ENCODE measurements around the gene COL6A1.

The COL6A1 gene

DNA sequence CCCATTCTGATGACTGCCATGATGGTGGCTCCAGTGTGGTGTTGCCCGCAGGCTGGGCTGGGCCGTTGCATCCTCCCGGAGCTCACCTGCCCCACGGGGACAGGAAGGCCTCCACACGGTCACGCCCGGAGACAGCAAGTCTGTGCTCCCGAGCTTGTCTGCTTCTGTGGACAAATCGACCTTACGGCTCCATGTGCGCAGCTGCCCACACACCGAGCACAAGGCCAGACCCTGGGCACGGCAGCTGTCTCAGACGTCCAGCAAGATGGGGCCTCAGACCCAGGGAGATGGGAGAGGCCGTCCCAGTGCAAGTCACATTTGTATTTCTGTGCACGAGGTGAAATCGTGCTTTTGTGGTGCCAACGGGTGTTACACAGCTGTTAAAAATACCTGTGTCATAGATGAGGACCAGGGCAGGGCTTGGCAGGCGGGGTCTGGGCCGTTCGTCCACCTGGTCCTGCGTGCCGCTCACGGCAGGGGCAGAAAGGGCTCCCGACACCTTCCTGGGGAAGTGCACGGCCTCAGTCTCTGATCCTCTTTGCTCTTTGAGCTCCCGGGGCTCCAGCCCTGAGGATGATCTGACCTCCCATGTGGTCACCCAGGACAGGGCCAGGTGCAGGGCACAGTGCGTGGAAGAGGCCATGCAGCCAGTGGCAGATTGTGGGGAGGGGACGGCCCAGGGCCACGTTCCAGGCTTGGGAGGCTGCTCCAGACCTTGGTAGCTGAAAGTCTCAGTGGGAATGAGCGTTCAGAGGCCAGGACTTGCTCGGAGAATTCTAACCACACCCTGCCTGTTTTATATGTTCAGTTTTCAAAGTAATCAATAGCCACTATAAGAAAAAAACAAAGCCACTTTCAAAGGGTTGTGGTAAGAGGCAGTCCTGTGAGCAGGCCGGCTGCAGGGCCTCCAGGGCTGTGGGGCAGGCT lies 13.5 kb downstream of the COL6A1 start:
- Histone ChIP-seq H3K9ac (ENCODE audit: low read depth, low read length) (no peak overlapping the region), H3K36me3 (ENCODE audit: insufficient read depth, low read length) (peaks cover 94% of the 10 kb centered on the region), H3K4me1 (ENCODE audit: control insufficient read depth, insufficient read depth, low read length) (no peaks in the 10 kb centered on the region)

DNA sequence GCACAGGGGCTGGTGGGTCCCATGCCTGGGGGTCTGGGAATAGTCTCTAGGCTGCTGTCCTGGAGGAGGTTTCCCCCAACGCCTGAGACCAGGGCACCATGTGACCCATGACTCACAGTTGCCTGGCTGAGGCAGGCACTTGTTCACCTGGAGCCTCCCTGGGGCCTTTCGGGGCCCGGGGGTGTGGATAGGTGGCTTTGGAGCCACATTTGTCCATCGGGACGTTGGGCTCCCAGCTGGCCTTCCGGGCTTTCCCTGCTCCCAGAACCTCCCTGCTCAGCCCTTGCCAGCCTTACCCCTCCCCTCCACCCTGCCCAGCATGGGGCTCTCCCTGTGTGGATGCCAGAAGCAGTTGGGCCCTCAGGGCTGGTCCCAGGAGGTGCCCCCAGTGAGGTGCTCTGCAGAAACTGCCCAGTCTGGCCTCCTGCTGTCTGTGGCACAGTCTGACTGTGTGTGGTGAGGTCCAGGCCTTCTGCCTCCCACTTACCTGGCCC lies 14.2 kb downstream of the COL6A1 start:
- no peak overlapping the region for H3K4me3 ChIP-seq (ENCODE audit: low read length)

More for the DNA sequence above, 13.5 kb downstream of the COL6A1 start:
- Histone ChIP-seq H3K4me3 (ENCODE audit: low read length) (no peak overlapping the region), H3K27me3 (ENCODE audit: control insufficient read depth, insufficient read depth, low read length) (no peaks in the 10 kb centered on the region), H3K9me3 (replicated peaks; ENCODE audit: low read length) (no peaks in the 10 kb centered on the region), H3K4me2 (ENCODE audit: low read length) (no peak overlapping the region)

DNA sequence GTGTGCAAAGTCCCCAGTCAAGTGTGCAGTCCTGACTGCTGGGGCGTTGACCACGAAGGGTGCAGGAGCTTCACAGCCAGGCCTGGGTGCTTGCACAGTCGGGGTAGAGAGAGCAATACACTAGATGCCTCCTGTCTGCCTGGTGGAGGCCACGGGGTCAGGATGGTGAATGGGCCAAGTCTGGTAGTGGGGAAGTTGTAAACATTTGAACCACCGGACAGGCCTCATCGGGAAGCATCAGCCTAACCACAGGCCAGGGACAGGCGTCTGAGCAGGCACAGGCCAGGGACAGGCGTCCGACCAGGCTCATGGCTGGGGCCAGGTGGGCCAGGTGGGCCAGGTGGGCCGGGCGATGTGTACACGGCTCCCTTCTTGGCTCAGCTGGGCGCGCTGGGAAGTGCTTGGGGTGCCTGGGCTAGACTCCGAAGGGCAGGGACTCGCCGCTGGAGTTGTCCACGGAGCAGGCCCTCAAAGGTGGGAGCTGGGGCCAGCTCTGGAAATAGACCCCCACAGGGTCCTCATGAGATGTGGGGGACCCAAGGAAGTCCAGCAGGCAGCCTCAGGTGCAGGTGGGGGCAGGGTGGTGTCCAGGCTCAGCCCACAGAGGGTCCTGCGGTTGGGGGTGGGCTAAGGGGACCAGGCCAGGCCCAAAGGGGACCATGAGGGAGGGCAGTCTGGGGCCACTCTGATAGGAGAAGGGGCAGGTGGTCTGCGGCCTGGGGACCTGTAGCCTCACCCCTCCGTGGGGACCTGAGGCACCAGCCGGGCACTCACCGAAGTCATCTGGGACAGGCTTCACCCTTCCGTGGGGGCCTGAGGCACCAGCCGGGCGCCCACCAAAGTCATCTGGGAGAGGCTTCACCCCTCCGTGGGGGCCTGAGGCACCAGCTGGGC lies 15.0 kb downstream of the COL6A1 start:
- no peak overlapping the region for H3K9ac ChIP-seq (ENCODE audit: low read depth, low read length)
- H3K36me3 ChIP-seq (ENCODE audit: insufficient read depth, low read length): peaks cover 90% of the 10 kb centered on the region
- no peak overlapping the region for H3K4me3 ChIP-seq (ENCODE audit: low read length)
- no peaks in the 10 kb centered on the region for H3K4me1 ChIP-seq (ENCODE audit: control insufficient read depth, insufficient read depth, low read length)
- no peaks in the 10 kb centered on the region for H3K9me3 ChIP-seq (replicated peaks; ENCODE audit: low read length)
- no peaks in the 10 kb centered on the region for H3K27me3 ChIP-seq (ENCODE audit: control insufficient read depth, insufficient read depth, low read length)
- no peak overlapping the region for H3K4me2 ChIP-seq (ENCODE audit: low read length)

More for the DNA sequence above, 14.2 kb downstream of the COL6A1 start:
- Histone ChIP-seq H3K4me2 (ENCODE audit: low read length) (no peak overlapping the region), H3K9me3 (replicated peaks; ENCODE audit: low read length) (no peaks in the 10 kb centered on the region), H3K36me3 (ENCODE audit: insufficient read depth, low read length) (peaks cover 90% of the 10 kb centered on the region), H3K4me1 (ENCODE audit: control insufficient read depth, insufficient read depth, low read length) (no peaks in the 10 kb centered on the region), H3K27me3 (ENCODE audit: control insufficient read depth, insufficient read depth, low read length) (no peaks in the 10 kb centered on the region), H3K9ac (ENCODE audit: low read depth, low read length) (no peak overlapping the region)

DNA sequence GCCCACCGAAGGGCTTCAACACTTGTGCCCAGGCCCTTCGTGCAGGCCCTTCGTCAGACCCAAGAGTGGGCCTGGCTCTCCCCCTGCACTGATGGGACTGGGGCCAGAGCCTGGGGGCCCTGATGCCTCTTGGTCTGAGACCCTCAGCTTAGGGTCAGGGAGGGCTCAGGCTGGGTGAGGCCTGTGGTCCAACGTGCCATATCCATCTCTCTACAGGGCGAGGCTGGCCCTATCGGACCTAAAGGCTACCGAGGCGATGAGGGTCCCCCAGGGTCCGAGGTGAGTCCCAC lies 15.6 kb downstream of the COL6A1 start:
- Histone ChIP-seq H3K27me3 (ENCODE audit: control insufficient read depth, insufficient read depth, low read length) (no peaks in the 10 kb centered on the region), H3K4me3 (ENCODE audit: low read length) (no peak overlapping the region), H3K4me2 (ENCODE audit: low read length) (no peak overlapping the region), H3K9ac (ENCODE audit: low read depth, low read length) (no peak overlapping the region), H3K4me1 (ENCODE audit: control insufficient read depth, insufficient read depth, low read length) (no peaks in the 10 kb centered on the region), H3K36me3 (ENCODE audit: insufficient read depth, low read length) (peaks cover 86% of the 10 kb centered on the region), H3K9me3 (replicated peaks; ENCODE audit: low read length) (no peaks in the 10 kb centered on the region)

DNA sequence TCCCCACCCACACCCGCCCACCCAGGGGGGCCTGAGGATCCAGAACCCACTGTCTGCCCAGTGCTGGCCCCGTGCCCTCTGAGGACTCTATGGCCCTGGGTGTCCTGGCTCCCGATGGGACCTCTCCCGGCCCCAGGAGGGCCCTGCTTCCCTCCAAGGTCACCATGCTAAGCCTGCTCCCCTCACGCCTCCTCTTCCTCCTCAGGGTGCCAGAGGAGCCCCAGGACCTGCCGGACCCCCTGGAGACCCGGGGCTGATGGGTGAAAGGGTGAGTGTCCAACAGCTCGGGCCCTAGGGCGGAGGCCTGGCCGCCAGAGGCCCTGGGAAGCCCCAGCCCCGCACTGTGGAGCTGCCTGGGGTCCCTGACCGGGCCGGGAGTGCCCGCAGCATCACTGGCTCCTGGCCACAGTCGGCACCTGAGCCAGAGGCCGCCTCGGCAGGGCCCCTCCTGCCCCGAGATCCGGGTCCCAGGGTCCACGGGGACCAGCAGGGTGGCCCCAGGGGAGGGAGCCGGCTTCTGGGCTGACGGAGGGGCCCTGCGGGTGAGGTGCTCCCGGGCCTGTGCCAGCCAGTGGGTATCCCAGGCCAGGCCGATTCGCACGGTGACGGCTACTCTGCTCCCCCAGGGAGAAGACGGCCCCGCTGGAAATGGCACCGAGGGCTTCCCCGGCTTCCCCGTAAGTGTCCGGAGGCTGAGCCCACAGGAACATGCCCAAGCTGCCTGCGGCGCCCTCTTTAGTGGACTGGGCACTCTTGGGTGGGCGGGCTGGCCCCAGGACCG lies 16.1 kb downstream of the COL6A1 start:
- peaks cover 81% of the 10 kb centered on the region for H3K36me3 ChIP-seq (ENCODE audit: insufficient read depth, low read length)
- no peaks in the 10 kb centered on the region for H3K9me3 ChIP-seq (replicated peaks; ENCODE audit: low read length)
- H3K9ac ChIP-seq (ENCODE audit: low read depth, low read length): no peak overlapping the region
- no peak overlapping the region for H3K4me3 ChIP-seq (ENCODE audit: low read length)
- H3K4me2 ChIP-seq (ENCODE audit: low read length): no peak overlapping the region
- no peaks in the 10 kb centered on the region for H3K27me3 ChIP-seq (ENCODE audit: control insufficient read depth, insufficient read depth, low read length)
- H3K4me1 ChIP-seq (ENCODE audit: control insufficient read depth, insufficient read depth, low read length): no peaks in the 10 kb centered on the region

DNA sequence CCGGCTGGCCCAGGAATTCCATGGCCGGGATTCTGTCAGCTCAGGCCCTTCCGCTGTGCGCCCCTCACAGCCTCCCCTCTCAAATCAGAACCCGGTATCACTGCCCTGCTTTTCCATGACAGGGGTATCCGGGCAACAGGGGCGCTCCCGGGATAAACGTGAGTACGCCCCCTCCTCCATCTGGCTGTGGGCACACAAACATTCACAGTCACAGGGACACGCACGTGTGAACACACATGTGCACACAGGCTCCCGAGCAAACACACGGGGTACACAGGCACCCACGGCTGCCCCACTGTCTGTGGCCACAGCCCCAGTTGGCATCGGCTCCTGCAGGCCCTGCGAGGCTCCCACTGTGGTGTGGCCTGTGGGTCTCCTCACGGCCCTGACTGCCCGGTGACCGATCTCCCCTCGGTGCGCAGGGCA lies 16.7 kb downstream of the COL6A1 start:
- H3K9me3 ChIP-seq (replicated peaks; ENCODE audit: low read length): no peaks in the 10 kb centered on the region
- no peak overlapping the region for H3K4me3 ChIP-seq (ENCODE audit: low read length)
- no peak overlapping the region for H3K4me2 ChIP-seq (ENCODE audit: low read length)
- no peak overlapping the region for H3K9ac ChIP-seq (ENCODE audit: low read depth, low read length)
- no peaks in the 10 kb centered on the region for H3K27me3 ChIP-seq (ENCODE audit: control insufficient read depth, insufficient read depth, low read length)
- H3K36me3 ChIP-seq (ENCODE audit: insufficient read depth, low read length): peaks cover 80% of the 10 kb centered on the region
- no peaks in the 10 kb centered on the region for H3K4me1 ChIP-seq (ENCODE audit: control insufficient read depth, insufficient read depth, low read length)

DNA sequence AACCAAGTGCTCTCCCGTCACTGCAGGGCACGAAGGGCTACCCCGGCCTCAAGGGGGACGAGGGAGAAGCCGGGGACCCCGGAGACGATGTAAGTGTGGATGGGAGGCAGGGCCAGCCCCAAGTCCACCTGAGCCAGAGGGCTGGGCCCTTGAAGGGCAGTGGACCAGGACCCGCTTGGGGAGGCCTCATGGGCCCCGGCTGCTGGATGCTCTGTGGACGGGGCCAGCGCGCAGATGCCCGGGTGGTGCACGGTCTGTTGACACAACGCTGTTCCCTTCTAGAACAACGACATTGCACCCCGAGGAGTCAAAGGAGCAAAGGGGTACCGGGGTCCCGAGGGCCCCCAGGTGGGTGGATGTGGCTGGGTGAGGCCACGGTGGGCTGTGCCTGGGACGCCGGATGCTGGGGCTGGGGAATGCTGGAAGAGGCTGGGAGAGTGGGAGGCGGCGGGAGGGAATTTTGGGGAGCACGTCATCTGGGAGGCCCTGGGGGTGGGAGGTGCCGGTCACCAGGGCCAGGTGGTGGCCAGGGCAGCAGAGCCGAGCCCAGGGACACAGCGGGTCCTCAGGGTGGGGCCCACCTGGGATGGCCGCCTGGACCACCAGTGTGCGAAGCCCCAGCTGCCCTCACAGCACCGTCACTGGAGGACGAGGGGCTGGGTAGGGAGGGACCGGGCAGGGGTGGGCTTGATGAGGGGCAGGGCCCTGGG lies 17.5 kb downstream of the COL6A1 start:
- Histone ChIP-seq H3K9ac (ENCODE audit: low read depth, low read length) (no peak overlapping the region), H3K27me3 (ENCODE audit: control insufficient read depth, insufficient read depth, low read length) (no peaks in the 10 kb centered on the region), H3K9me3 (replicated peaks; ENCODE audit: low read length) (no peaks in the 10 kb centered on the region), H3K36me3 (ENCODE audit: insufficient read depth, low read length) (peaks cover 80% of the 10 kb centered on the region), H3K4me1 (ENCODE audit: control insufficient read depth, insufficient read depth, low read length) (no peaks in the 10 kb centered on the region), H3K4me3 (ENCODE audit: low read length) (no peak overlapping the region), H3K4me2 (ENCODE audit: low read length) (no peak overlapping the region)

DNA sequence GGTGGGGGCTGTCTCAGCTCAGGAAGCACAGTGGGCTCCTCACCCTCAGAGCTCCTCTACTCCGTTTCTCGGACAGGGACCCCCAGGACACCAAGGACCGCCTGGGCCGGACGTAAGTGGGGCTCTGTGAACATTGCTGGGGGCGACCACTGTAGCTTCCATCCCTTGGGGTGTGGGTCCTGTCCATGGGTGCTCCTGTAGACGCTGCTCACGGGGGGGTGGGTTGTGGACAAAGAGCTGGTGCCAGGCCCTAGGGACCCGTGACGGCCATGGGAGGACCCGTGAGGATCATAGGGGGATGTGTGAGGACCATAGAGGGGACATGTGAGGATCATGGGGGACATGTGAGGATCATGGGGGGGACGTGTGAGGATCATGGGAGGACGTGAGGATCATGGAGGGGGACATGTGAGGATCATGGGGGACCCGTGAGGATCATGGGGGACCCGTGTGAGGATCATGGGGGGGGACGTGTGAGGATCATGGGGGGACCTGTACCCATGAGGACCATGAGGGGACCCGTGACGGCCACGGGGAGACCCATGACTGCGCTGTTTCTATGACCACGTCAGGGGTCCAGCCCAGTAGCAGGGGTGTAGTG lies 18.1 kb downstream of the COL6A1 start:
- Histone ChIP-seq H3K4me2 (ENCODE audit: low read length) (no peak overlapping the region), H3K4me1 (ENCODE audit: control insufficient read depth, insufficient read depth, low read length) (no peaks in the 10 kb centered on the region), H3K36me3 (ENCODE audit: insufficient read depth, low read length) (peaks cover 77% of the 10 kb centered on the region), H3K9me3 (replicated peaks; ENCODE audit: low read length) (no peaks in the 10 kb centered on the region), H3K9ac (ENCODE audit: low read depth, low read length) (no peak overlapping the region), H3K4me3 (ENCODE audit: low read length) (no peak overlapping the region), H3K27me3 (ENCODE audit: control insufficient read depth, insufficient read depth, low read length) (no peaks in the 10 kb centered on the region)

DNA sequence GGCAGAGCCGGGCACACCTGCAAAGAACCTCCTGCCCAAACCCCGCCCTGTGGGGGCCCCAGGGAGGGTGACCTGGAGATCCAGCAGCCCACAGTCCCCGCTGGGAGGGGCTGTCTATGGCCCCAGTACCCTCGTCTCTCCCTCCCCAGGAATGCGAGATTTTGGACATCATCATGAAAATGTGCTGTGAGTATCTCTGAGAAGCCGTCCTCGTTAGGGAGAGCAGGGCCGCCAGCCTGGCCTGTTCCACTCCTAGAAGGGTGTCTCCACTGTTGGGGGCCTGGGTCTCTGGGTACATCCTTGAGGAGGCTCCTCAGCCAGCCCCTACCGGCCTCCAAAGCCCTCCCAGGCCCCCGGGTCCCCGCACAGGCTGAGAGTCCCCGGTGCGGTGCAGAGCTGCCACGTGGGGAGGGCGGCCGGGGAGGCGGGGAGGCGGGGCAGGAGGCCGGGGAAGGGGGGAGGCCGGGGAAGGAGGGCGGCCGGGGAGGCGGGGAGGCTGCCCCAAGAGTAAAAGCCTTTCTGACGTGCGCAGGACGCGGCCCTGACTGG lies 18.7 kb downstream of the COL6A1 start:
- Histone ChIP-seq H3K9ac (ENCODE audit: low read depth, low read length) (no peak overlapping the region), H3K9me3 (replicated peaks; ENCODE audit: low read length) (no peaks in the 10 kb centered on the region), H3K36me3 (ENCODE audit: insufficient read depth, low read length) (peaks cover 71% of the 10 kb centered on the region), H3K27me3 (ENCODE audit: control insufficient read depth, insufficient read depth, low read length) (no peaks in the 10 kb centered on the region), H3K4me2 (ENCODE audit: low read length) (no peak overlapping the region), H3K4me3 (ENCODE audit: low read length) (no peak overlapping the region), H3K4me1 (ENCODE audit: control insufficient read depth, insufficient read depth, low read length) (no peaks in the 10 kb centered on the region)
